ENCODE data around the gene ABHD16A. TPM values are rescaled to one million over a fixed set of nuclear protein-coding genes. Genes with fewer than 3 reads are reported as not detected.

ABHD16A gene
- total and polyA plus RNA-seq, 2 of the 13 experiments (the other 11 are each of a cell fraction or from before 2014, with no cell fraction given), result 43.5 to 45.4 TPM

DNA sequence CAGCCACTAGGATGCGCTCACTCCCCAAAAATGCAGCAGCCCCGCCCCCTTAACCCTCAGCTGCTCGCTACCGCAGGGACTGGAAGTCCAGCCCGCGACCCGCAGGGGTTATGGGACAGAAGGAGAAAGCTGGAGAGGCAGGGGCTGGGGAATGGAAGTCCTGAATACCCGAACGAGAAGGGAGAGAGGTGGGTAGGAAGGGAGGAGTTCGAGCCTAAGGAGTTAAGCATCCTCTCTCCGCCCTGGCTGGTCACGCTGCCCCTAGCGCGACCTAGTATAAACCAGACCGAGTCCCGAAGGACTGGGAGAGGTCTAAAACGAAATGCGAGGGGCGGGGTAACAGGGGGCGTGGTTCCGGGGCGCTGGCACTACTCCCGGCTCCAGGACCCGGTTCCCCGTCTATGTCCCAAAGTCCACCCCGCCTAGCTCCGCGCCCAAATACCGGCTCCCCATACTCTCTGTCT lies 26.4 kb upstream of the ABHD16A start (continued):
- TF ChIP-seq ZNF343 (CRISPR knock-in tag; IDR thresholded peaks at IDR 0.05) (peak; percentile 68; the same call in 1 of the 2 replicates), ZNF235 (CRISPR knock-in tag; IDR thresholded peaks at IDR 0.05; ENCODE audit: borderline replicate concordance) (no peak), GZF1 (CRISPR knock-in tag; IDR thresholded peaks at IDR 0.05) (peak; percentile 24; the same call in 1 of the 2 replicates), FOSL1 (CRISPR knock-in tag; IDR thresholded peaks at IDR 0.05; ENCODE audit: borderline replicate concordance) (no peak), MBD4 (IDR thresholded peaks at IDR 0.05; ENCODE audit: borderline replicate concordance, low read length) (no peak), TSC22D2 (CRISPR knock-in tag; IDR thresholded peaks at IDR 0.05; ENCODE audit: borderline replicate concordance) (peak; percentile 94; the same call in 1 of the 2 replicates), FLYWCH1 (CRISPR knock-in tag; IDR thresholded peaks at IDR 0.05) (peak; percentile 86; the same call in 1 of the 2 replicates), ZNF556 (CRISPR knock-in tag; IDR thresholded peaks at IDR 0.05; ENCODE audit: borderline replicate concordance) (peak; percentile 83; the same call in 1 of the 2 replicates), SMAD1 (CRISPR knock-in tag; IDR thresholded peaks at IDR 0.05; ENCODE audit: borderline replicate concordance, low read depth) (peak; percentile 61; the same call in 1 of the 2 replicates), POLR2AphosphoS2 (IDR thresholded peaks at IDR 0.05; ENCODE audit: low read depth, low read length) (0 out of 2 replicates have a peak, but pooled peaks have one; percentile 34), ZNF441 (CRISPR knock-in tag; IDR thresholded peaks at IDR 0.05; ENCODE audit: borderline replicate concordance) (peak; percentile 9; the same call in 1 of the 2 replicates), CBX1 (IDR thresholded peaks at IDR 0.05; ENCODE audit: low read depth) (no peak), NR2F6 (IDR thresholded peaks at IDR 0.05) (0 out of 2 replicates have a peak, but pooled peaks have one; percentile 38), NR2F6 (CRISPR knock-in tag; IDR thresholded peaks at IDR 0.05) (peak; percentile 33), ZNF598 (CRISPR knock-in tag; IDR thresholded peaks at IDR 0.05; ENCODE audit: borderline replicate concordance) (no peak; the same call in 1 of the 2 replicates), ZBTB7B (CRISPR knock-in tag; IDR thresholded peaks at IDR 0.05) (peak; percentile 90), ZNF850 (CRISPR knock-in tag; conservative IDR thresholded peaks at IDR 0.05) (no peak), NCOA2 (CRISPR knock-in tag; IDR thresholded peaks at IDR 0.05) (peak; percentile 40; the same call in 1 of the 2 replicates), ZNF577 (CRISPR knock-in tag; IDR thresholded peaks at IDR 0.05; ENCODE audit: borderline replicate concordance, low read depth) (no peak), ZSCAN20 (CRISPR knock-in tag; IDR thresholded peaks at IDR 0.05; ENCODE audit: borderline replicate concordance) (0 out of 2 replicates have a peak, but pooled peaks have one; percentile 2), RAD21 (CRISPR knock-in tag; IDR thresholded peaks at IDR 0.05) (peak; percentile 99)
- TF ChIP-seq, protein P1, sequence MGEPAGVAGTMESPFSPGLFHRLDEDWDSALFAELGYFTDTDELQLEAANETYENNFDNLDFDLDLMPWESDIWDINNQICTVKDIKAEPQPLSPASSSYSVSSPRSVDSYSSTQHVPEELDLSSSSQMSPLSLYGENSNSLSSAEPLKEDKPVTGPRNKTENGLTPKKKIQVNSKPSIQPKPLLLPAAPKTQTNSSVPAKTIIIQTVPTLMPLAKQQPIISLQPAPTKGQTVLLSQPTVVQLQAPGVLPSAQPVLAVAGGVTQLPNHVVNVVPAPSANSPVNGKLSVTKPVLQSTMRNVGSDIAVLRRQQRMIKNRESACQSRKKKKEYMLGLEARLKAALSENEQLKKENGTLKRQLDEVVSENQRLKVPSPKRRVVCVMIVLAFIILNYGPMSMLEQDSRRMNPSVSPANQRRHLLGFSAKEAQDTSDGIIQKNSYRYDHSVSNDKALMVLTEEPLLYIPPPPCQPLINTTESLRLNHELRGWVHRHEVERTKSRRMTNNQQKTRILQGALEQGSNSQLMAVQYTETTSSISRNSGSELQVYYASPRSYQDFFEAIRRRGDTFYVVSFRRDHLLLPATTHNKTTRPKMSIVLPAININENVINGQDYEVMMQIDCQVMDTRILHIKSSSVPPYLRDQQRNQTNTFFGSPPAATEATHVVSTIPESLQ (CRISPR knock-in tag; conservative IDR thresholded peaks at IDR 0.05), result no peak
- TF ChIP-seq, protein P2, sequence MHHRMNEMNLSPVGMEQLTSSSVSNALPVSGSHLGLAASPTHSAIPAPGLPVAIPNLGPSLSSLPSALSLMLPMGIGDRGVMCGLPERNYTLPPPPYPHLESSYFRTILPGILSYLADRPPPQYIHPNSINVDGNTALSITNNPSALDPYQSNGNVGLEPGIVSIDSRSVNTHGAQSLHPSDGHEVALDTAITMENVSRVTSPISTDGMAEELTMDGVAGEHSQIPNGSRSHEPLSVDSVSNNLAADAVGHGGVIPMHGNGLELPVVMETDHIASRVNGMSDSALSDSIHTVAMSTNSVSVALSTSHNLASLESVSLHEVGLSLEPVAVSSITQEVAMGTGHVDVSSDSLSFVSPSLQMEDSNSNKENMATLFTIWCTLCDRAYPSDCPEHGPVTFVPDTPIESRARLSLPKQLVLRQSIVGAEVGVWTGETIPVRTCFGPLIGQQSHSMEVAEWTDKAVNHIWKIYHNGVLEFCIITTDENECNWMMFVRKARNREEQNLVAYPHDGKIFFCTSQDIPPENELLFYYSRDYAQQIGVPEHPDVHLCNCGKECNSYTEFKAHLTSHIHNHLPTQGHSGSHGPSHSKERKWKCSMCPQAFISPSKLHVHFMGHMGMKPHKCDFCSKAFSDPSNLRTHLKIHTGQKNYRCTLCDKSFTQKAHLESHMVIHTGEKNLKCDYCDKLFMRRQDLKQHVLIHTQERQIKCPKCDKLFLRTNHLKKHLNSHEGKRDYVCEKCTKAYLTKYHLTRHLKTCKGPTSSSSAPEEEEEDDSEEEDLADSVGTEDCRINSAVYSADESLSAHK (CRISPR knock-in tag; IDR thresholded peaks at IDR 0.05; ENCODE audit: borderline replicate concordance), result no peak; the same call in 1 of the 2 replicates
- TF ChIP-seq, protein P3, sequence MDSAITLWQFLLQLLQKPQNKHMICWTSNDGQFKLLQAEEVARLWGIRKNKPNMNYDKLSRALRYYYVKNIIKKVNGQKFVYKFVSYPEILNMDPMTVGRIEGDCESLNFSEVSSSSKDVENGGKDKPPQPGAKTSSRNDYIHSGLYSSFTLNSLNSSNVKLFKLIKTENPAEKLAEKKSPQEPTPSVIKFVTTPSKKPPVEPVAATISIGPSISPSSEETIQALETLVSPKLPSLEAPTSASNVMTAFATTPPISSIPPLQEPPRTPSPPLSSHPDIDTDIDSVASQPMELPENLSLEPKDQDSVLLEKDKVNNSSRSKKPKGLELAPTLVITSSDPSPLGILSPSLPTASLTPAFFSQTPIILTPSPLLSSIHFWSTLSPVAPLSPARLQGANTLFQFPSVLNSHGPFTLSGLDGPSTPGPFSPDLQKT (CRISPR knock-in tag; IDR thresholded peaks at IDR 0.05; ENCODE audit: borderline replicate concordance), result no peak
- TF ChIP-seq, protein P4, sequence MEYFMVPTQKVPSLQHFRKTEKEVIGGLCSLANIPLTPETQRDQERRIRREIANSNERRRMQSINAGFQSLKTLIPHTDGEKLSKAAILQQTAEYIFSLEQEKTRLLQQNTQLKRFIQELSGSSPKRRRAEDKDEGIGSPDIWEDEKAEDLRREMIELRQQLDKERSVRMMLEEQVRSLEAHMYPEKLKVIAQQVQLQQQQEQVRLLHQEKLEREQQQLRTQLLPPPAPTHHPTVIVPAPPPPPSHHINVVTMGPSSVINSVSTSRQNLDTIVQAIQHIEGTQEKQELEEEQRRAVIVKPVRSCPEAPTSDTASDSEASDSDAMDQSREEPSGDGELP (IDR thresholded peaks at IDR 0.05; ENCODE audit: borderline replicate concordance, low read depth), result peak; percentile 91; the same call in 1 of the 2 replicates
